Measurements from ENCODE around the gene PCSK4. TPM values are rescaled to one million over a fixed set of nuclear protein-coding genes. Genes with fewer than 3 reads are reported as not detected.

The PCSK4 gene
- total RNA-seq, 1 experiment from 2014 or later = 9.9 TPM

DNA sequence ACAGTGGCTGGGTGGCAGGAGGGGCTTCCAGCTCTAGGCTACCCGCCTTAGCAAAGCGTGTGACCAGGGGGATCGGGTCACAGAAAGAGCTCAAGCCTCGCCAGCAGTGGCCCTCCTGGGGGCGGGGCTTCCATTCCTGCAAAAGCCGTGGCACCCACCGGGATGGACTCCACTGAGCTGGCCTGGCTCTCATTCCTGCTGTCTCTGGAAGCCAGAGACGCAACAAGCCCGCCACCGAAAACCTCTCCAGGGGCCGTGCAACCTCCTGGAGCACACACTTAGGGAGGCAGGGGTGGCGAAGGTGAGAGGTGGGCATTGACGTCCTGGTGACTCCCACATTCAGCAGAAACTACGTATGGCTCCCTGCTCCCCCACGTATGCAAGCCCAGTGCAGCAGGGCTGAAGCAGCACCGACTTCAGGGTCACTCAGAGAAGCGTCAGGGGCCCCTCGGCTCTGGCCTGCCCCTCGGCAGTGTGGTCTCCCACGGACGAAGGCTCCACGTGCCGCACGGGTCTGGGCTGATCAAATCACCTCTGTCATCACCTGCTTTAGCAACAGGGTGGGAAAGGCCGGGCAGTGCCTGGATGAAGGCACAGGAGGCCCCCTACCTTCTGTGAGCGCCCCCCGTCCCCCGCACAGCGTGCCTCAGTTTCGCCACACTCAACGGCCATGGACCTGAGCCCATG lies 14.3 kb downstream of the PCSK4 start:
- H3K9me3 ChIP-seq (ENCODE audit: control insufficient read depth, insufficient read depth, low read depth, low read length) = no peaks in the 10 kb centered on the region
- H3K27ac ChIP-seq (ENCODE audit: low read length) = no peak overlapping the region
- no peaks in the 10 kb centered on the region for H3K27me3 ChIP-seq (ENCODE audit: control insufficient read depth, insufficient read depth, low read length)
- H3K36me3 ChIP-seq (ENCODE audit: control insufficient read depth, insufficient read depth, low read length) = no peaks in the 10 kb centered on the region; the same call in 1 of the 2 replicates
- in situ Hi-C loops (cut with HindIII; ENCODE audit: low pct_unique_long_range_greater_than_20kb, low sequenced_read_pairs) = no loop called here
- no peak for ATAC-seq
- peaks cover 4% of the 10 kb centered on the region for H3K4me1 ChIP-seq (ENCODE audit: control insufficient read depth, insufficient read depth, low read length)
- ChIA-PET POLR2A (interaction anchor here (0.6 kb wide), 1 partner anchor 64 kb away, joined by 4 read pairs; no protein-coding TSS in a partner anchor), CTCF (no interaction called here)
- no TSS peak for BruUV-seq (replicated peaks)
- intact Hi-C loops (cut with micrococcal nuclease; ENCODE audit: unreplicated experiment) = no loop called here
- no peak for DNase-seq (ENCODE audit: low read depth, low spot score)
- TF ChIP-seq POLR2AphosphoS5 (IDR thresholded peaks at IDR 0.05; ENCODE audit: low read depth, low read length) = no peak
- no peak for TF ChIP-seq REST (IDR thresholded peaks at IDR 0.05; ENCODE audit: insufficient read depth in 1 of 2, low read depth in 2 of 2, low read length in 1 of 2)
- TF ChIP-seq, protein P1, sequence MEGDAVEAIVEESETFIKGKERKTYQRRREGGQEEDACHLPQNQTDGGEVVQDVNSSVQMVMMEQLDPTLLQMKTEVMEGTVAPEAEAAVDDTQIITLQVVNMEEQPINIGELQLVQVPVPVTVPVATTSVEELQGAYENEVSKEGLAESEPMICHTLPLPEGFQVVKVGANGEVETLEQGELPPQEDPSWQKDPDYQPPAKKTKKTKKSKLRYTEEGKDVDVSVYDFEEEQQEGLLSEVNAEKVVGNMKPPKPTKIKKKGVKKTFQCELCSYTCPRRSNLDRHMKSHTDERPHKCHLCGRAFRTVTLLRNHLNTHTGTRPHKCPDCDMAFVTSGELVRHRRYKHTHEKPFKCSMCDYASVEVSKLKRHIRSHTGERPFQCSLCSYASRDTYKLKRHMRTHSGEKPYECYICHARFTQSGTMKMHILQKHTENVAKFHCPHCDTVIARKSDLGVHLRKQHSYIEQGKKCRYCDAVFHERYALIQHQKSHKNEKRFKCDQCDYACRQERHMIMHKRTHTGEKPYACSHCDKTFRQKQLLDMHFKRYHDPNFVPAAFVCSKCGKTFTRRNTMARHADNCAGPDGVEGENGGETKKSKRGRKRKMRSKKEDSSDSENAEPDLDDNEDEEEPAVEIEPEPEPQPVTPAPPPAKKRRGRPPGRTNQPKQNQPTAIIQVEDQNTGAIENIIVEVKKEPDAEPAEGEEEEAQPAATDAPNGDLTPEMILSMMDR (IDR thresholded peaks at IDR 0.05) = no peak
- H3K4me3 ChIP-seq (ENCODE audit: low read depth in 2 of 2, low read length in 2 of 2) = no peak overlapping the region

- Histone ChIP-seq H3K27me3 (ENCODE audit: control insufficient read depth, insufficient read depth, low read length) (no peaks in the 10 kb centered on the region), H3K27ac (ENCODE audit: low read length) (no peak overlapping the region), H3K4me3 (ENCODE audit: low read depth in 2 of 2, low read length in 2 of 2) (no peak overlapping the region), H3K36me3 (ENCODE audit: control insufficient read depth, insufficient read depth, low read length) (no peaks in the 10 kb centered on the region; the same call in 1 of the 2 replicates), H3K9me3 (ENCODE audit: control insufficient read depth, insufficient read depth, low read depth, low read length) (no peaks in the 10 kb centered on the region), H3K4me1 (ENCODE audit: control insufficient read depth, insufficient read depth, low read length) (peaks cover 4% of the 10 kb centered on the region)
- ATAC-seq (no peak), DNase-seq (ENCODE audit: low read depth, low spot score) (no peak)
- intact Hi-C loops (cut with micrococcal nuclease; ENCODE audit: unreplicated experiment) (no loop called here), in situ Hi-C loops (cut with HindIII; ENCODE audit: low pct_unique_long_range_greater_than_20kb, low sequenced_read_pairs) (no loop called here)
- no peak for TF ChIP-seq REST (IDR thresholded peaks at IDR 0.05; ENCODE audit: insufficient read depth in 1 of 2, low read depth in 2 of 2, low read length in 1 of 2)
- no TSS peak for BruUV-seq (replicated peaks)
- ChIA-PET CTCF (no interaction called here), POLR2A (no interaction called here)
Measured at GRCh38 chr19:1474765-1475351, 15.3 kb downstream of the PCSK4 start.

All from Panc1 (cell line).